ENCODE measurements around the gene CNTLN. TPM values are rescaled to one million over a fixed set of nuclear protein-coding genes. Genes with fewer than 3 reads are reported as not detected.

Gene CNTLN
- total RNA-seq, 1 experiment from 2014 or later: 5.1 TPM

DNA sequence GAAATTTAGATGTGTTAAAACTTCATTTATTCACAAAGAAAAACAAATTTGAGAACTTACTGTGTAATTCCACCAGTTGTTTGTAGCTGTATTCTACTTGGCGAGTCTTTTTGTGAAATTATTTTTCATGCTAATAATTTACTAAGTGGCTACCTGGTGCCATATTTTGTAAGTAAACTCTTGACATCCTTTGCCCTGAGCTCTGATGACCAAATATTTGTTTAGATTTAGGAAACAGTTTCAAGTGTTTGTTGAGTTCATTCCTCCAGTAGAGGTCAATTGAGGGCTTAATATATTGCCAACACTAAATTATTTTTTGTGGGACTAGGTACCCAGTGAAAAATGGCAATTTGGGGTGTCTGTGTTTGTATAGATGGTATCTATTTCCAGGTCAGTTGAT lies 3.7 kb downstream of the CNTLN start:
- no peak for ATAC-seq
- no peak overlapping the region for H3K4me3 ChIP-seq (replicated peaks in 1 of 2; ENCODE audit: low read depth in 1 of 2, low read length in 2 of 2)
- H3K4me2 ChIP-seq (ENCODE audit: low read length): no peak overlapping the region
- no peak overlapping the region for H3K27ac ChIP-seq (ENCODE audit: low read depth, low read length)
- no peak for TF ChIP-seq EZH2 (IDR thresholded peaks at IDR 0.05)
- TF ChIP-seq, protein P1, sequence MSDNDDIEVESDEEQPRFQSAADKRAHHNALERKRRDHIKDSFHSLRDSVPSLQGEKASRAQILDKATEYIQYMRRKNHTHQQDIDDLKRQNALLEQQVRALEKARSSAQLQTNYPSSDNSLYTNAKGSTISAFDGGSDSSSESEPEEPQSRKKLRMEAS (IDR thresholded peaks at IDR 0.05): no peak
- TF ChIP-seq ZNF274 (IDR thresholded peaks at IDR 0.05; ENCODE audit: low read depth, low read length): no peak
- TF ChIP-seq, protein P2, sequence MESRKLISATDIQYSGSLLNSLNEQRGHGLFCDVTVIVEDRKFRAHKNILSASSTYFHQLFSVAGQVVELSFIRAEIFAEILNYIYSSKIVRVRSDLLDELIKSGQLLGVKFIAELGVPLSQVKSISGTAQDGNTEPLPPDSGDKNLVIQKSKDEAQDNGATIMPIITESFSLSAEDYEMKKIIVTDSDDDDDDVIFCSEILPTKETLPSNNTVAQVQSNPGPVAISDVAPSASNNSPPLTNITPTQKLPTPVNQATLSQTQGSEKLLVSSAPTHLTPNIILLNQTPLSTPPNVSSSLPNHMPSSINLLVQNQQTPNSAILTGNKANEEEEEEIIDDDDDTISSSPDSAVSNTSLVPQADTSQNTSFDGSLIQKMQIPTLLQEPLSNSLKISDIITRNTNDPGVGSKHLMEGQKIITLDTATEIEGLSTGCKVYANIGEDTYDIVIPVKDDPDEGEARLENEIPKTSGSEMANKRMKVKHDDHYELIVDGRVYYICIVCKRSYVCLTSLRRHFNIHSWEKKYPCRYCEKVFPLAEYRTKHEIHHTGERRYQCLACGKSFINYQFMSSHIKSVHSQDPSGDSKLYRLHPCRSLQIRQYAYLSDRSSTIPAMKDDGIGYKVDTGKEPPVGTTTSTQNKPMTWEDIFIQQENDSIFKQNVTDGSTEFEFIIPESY (IDR thresholded peaks at IDR 0.05; ENCODE audit: extremely low read depth, insufficient replicate concordance, low read length): no peak
- no peak for TF ChIP-seq POLR2AphosphoS5 (IDR thresholded peaks at IDR 0.05; ENCODE audit: low read depth, low read length)
- TF ChIP-seq POLR2A (IDR thresholded peaks at IDR 0.05; ENCODE audit: borderline replicate concordance, extremely low read depth, insufficient read depth, insufficient read length): no peak
- no peak for TF ChIP-seq TCF7L2 (IDR thresholded peaks at IDR 0.05; ENCODE audit: borderline replicate concordance, extremely low read depth, insufficient read depth, insufficient read length)
- TF ChIP-seq CBX3 (IDR thresholded peaks at IDR 0.05; ENCODE audit: low read depth): no peak
- no peak for TF ChIP-seq ZFX (IDR thresholded peaks at IDR 0.05)
- ChIA-PET RAD21 (ENCODE audit: low non-redundant PET in 1 of 2, low total read pairs in 2 of 2, uncharacterized antibody in 2 of 2, unreplicated experiment in 2 of 2) (no interaction called here), CTCF (no interaction called here), POLR2A (no interaction called here)
- H2AFZ ChIP-seq (ENCODE audit: low read depth, low read length, poor library complexity, severe bottlenecking): no peak overlapping the region
- no peaks in the 10 kb centered on the region for H4K20me1 ChIP-seq (ENCODE audit: insufficient read depth)
- H3K79me2 ChIP-seq (ENCODE audit: insufficient read depth, low read length): no peaks in the 10 kb centered on the region; the same call in 1 of the 2 replicates
- H3K9ac ChIP-seq (ENCODE audit: low read length): no peak overlapping the region
- no peaks in the 10 kb centered on the region for H3K9me3 ChIP-seq (ENCODE audit: control insufficient read depth in 1 of 2, insufficient read depth in 1 of 2, low read depth in 1 of 2, low read length in 2 of 2)
- no peak for DNase-seq (ENCODE audit: low read depth, low spot score)
- intact Hi-C loops (cut with micrococcal nuclease): no loop called here
- H3K27me3 ChIP-seq (ENCODE audit: insufficient read depth, low read length): no peaks in the 10 kb centered on the region
- no peaks in the 10 kb centered on the region for H3K9me2 ChIP-seq (ENCODE audit: insufficient read depth)
- no TSS peak for BruUV-seq (replicated peaks)
- no peaks in the 10 kb centered on the region for H3K36me3 ChIP-seq (ENCODE audit: control insufficient read depth in 1 of 2, insufficient read depth in 2 of 2, low read length in 2 of 2)
- peaks cover 0 to 6% of the 10 kb centered on the region in 2 experiments; a peak in 2 of 4 replicates for H3K4me1 ChIP-seq (ENCODE audit: control insufficient read depth in 1 of 2, insufficient read depth in 2 of 2, low read length in 2 of 2)

Measured in HCT116 (cell line).